GM23338 (cell line): ENCODE results near the gene COBL.

Experiments
- EZH2phosphoT487 ChIP-seq: fragments of 200-600 bp; sonication (generic); IDR thresholded peaks from one replicate; pipeline ENCODE4 v1.8.1; 2018; ENCODE audit warnings: antibody characterized with exemption; ENCODE audit not compliant: unreplicated experiment
- POLR2AphosphoS5 ChIP-seq: IDR thresholded peaks from 2 replicates; pipeline ENCODE4 v1.6.1; 2016; ENCODE audit warnings: antibody characterized with exemption, low read depth
- ZNF114 ChIP-seq: fragments of 250-450 bp; sonication (Bioruptor Pico); IDR thresholded peaks from 2 replicates; pipeline ENCODE4 v1.5.0; 2020; ENCODE audit warnings: mild to moderate bottlenecking, moderate library complexity
- TF ChIP-seq, protein P1 (sequence below), 2 experiments: fragments of 200-600 bp in 1 of 2; sonication (generic) in 1 of 2; conservative IDR thresholded peaks; 2 replicates each; pipeline versions ENCODE4 v1.5.1 to v1.6.1; 2016 to 2017; ENCODE audit warnings: antibody characterized with exemption in 2 of 2, low read depth in 2 of 2, mild to moderate bottlenecking in 2 of 2, moderate library complexity in 1 of 2
- TF ChIP-seq, protein P2 (sequence below): IDR thresholded peaks from one replicate; pipeline ENCODE4 v1.6.1; 2018; ENCODE audit warnings: antibody characterized with exemption; ENCODE audit not compliant: unreplicated experiment

DNA sequence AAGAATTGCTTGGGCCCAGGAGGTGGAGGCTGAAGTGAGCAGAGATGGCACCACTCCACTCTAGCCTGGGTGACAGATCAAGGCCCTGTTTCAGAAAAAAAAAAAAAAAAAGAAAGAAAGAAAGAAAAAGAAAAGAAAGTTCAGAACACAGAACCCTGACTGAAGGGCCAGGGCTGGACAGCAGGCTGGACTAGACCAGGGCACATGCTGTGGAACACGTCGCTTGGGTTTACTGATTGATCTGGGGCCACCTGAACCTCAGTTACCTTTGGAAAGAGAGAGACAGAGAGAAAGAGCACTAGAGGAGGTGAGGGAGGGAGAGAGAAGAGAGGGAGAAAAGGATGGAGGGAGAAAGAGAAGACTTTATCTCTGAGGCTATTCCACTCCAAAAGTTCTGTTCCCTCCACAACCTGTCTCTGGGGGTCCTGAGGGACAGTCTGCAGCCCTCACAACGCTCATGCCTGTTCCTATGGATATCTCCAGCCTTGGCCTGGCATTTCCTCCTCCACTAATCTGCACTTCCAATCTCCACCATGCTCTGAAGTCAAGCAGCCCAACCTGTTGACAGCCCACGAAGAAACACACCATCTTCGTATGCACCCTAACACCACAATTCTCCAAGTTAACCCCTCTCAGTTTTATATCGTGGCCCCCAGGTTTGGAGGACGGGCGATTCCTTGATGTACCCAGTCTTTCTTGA is 81.8 kb downstream of the COBL start:
- TF ChIP-seq, protein P1, sequence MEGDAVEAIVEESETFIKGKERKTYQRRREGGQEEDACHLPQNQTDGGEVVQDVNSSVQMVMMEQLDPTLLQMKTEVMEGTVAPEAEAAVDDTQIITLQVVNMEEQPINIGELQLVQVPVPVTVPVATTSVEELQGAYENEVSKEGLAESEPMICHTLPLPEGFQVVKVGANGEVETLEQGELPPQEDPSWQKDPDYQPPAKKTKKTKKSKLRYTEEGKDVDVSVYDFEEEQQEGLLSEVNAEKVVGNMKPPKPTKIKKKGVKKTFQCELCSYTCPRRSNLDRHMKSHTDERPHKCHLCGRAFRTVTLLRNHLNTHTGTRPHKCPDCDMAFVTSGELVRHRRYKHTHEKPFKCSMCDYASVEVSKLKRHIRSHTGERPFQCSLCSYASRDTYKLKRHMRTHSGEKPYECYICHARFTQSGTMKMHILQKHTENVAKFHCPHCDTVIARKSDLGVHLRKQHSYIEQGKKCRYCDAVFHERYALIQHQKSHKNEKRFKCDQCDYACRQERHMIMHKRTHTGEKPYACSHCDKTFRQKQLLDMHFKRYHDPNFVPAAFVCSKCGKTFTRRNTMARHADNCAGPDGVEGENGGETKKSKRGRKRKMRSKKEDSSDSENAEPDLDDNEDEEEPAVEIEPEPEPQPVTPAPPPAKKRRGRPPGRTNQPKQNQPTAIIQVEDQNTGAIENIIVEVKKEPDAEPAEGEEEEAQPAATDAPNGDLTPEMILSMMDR (conservative IDR thresholded peaks at IDR 0.05; ENCODE audit: low read depth in 2 of 2): no peak
- no peak for TF ChIP-seq POLR2AphosphoS5
- TF ChIP-seq, protein P2, sequence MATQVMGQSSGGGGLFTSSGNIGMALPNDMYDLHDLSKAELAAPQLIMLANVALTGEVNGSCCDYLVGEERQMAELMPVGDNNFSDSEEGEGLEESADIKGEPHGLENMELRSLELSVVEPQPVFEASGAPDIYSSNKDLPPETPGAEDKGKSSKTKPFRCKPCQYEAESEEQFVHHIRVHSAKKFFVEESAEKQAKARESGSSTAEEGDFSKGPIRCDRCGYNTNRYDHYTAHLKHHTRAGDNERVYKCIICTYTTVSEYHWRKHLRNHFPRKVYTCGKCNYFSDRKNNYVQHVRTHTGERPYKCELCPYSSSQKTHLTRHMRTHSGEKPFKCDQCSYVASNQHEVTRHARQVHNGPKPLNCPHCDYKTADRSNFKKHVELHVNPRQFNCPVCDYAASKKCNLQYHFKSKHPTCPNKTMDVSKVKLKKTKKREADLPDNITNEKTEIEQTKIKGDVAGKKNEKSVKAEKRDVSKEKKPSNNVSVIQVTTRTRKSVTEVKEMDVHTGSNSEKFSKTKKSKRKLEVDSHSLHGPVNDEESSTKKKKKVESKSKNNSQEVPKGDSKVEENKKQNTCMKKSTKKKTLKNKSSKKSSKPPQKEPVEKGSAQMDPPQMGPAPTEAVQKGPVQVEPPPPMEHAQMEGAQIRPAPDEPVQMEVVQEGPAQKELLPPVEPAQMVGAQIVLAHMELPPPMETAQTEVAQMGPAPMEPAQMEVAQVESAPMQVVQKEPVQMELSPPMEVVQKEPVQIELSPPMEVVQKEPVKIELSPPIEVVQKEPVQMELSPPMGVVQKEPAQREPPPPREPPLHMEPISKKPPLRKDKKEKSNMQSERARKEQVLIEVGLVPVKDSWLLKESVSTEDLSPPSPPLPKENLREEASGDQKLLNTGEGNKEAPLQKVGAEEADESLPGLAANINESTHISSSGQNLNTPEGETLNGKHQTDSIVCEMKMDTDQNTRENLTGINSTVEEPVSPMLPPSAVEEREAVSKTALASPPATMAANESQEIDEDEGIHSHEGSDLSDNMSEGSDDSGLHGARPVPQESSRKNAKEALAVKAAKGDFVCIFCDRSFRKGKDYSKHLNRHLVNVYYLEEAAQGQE: no peak
- no peak for TF ChIP-seq EZH2phosphoT487
- TF ChIP-seq ZNF114 (CRISPR knock-in tag): no peak
